CD4-positive, alpha-beta T cell (primary cell): ENCODE data around the gene VIPR2. TPM values are rescaled to one million over a fixed set of nuclear protein-coding genes. Genes with fewer than 3 reads are reported as not detected.

Experiments
- ATAC-seq: fragments of 200-7000 bp; cut with Tn5 transposase; one replicate; pipeline ENCODE4 v1.10.0; 2022; ENCODE audit warnings: mild to moderate bottlenecking; ENCODE audit not compliant: poor library complexity
- CTCF ChIA-PET: fragments of 350-600 bp; sonication (Branson Sonifier 250); formaldehyde crosslinking; loops from one replicate; lab custom pipeline; 2021; ENCODE audit warnings: antibody characterized with exemption, inconsistent platforms; lab: Charles Lee
- POLR2A ChIA-PET: fragments of 350-600 bp; sonication (Branson Sonifier 250); formaldehyde crosslinking; loops from one replicate; lab custom pipeline; 2021; ENCODE audit warnings: antibody characterized with exemption, inconsistent platforms; lab: Charles Lee
- DNase-seq, 14 experiments: peaks; one replicate each; pipeline ENCODE4 v3.0.0-alpha.2; 2013 to 2020; ENCODE audit warnings: mixed read lengths in 2 of 14
- H3K27ac ChIP-seq, 2 donors: one replicate each; pipeline versions ENCODE4 v1.5.1 to v1.7.0; 2013; ENCODE audit warnings: low read length in 2 of 2, low read depth in 1 of 2, mild to moderate bottlenecking in 1 of 2
- H3K27me3 ChIP-seq, 2 experiments: 1 replicate in 1 of 2; 2 replicates in 1 of 2; pipeline versions ENCODE4 v1.6.1 to v1.7.0; 2013; ENCODE audit warnings: low read length in 2 of 2, control low read depth in 1 of 2, mild to moderate bottlenecking in 1 of 2, moderate library complexity in 1 of 2; ENCODE audit not compliant: insufficient read depth in 2 of 2, control insufficient read depth in 1 of 2
- H3K36me3 ChIP-seq: one replicate; pipeline ENCODE4 v1.6.1; 2013; ENCODE audit warnings: low read length, control low read depth; ENCODE audit not compliant: insufficient read depth
- H3K4me1 ChIP-seq: one replicate; pipeline ENCODE4 v1.6.1; 2013; ENCODE audit warnings: low read length, control low read depth; ENCODE audit not compliant: insufficient read depth
- H3K4me3 ChIP-seq: one replicate; pipeline ENCODE4 v1.5.1; 2013; ENCODE audit warnings: mild to moderate bottlenecking, low read length, moderate library complexity
- H3K9me3 ChIP-seq, 2 experiments: 1 replicate in 1 of 2; 2 replicates in 1 of 2; pipeline versions ENCODE4 v1.6.1 to v1.7.0; 2013; ENCODE audit warnings: low read length in 2 of 2, mild to moderate bottlenecking in 2 of 2, control low read depth in 1 of 2, moderate library complexity in 1 of 2; ENCODE audit not compliant: control insufficient read depth in 1 of 2, insufficient read depth in 1 of 2
- H3K27ac Mint-ChIP-seq: one replicate; pipeline ENCODE4 v1.8.0; 2020; ENCODE audit warnings: mixed read lengths
- H3K27me3 Mint-ChIP-seq: one replicate; pipeline ENCODE4 v1.8.0; 2021; ENCODE audit warnings: mixed read lengths
- H3K36me3 Mint-ChIP-seq: one replicate; pipeline ENCODE4 v1.8.0; 2021; ENCODE audit warnings: low read depth, mixed read lengths
- H3K4me1 Mint-ChIP-seq: one replicate; pipeline ENCODE4 v1.8.0; 2021; ENCODE audit warnings: low read depth, mixed read lengths
- H3K4me3 Mint-ChIP-seq: one replicate; pipeline ENCODE4 v1.8.0; 2020; ENCODE audit warnings: mild to moderate bottlenecking, mixed read lengths
- H3K9me3 Mint-ChIP-seq: one replicate; pipeline ENCODE4 v1.8.0; 2020; ENCODE audit warnings: mixed read lengths
- intact Hi-C, 2 experiments: fragments of 100-400 bp; cut with DNase I in 1 of 2; cut with micrococcal nuclease in 1 of 2; formaldehyde crosslinking; loops; one replicate each; pipeline versions ENCODE4 v1.15.1 to v1.9.0; 2023 to 2025; cut with DNase I, micrococcal nuclease
- total RNA-seq, 174 experiments: library from RNA in 2 of 174; stranded (reverse) in 2 of 174; gene quantifications; one replicate each; pipeline ENCODE4 v1.2.3 and lab custom pipeline; 2021 to 2026
- TF ChIP-seq, protein P1 (sequence below): fragments of 200-600 bp; IDR thresholded peaks from one replicate; pipeline ENCODE4 v1.8.0; 2022; ENCODE audit warnings: antibody characterized with exemption, mild to moderate bottlenecking

Gene VIPR2
- total RNA-seq, 2 experiments from 2014 or later, result 0.59 to 0.80 TPM

DNA sequence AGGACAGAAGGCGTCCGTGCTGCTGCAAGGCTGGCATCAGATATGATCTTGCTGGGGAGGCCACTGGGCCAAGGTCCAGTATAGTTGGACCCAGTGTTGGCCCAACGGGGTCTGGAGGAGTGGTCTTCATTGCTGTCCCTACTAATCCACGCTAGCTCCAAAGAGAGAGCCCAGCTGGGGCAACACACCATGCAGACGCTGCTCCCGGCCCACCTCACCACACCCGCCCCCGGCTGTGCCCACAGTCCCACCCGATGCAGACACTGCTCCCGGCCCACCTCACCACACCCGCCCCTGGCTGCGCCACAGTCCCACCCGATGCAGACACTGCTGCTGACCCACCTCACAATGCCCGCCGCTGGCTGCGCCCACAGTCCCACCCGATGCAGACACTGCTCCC is 121.5 kb downstream of the VIPR2 start:
- POLR2A ChIA-PET, result no interaction called here
- peaks cover 13% of the 10 kb centered on the region for H3K27me3 Mint-ChIP-seq
- intact Hi-C loops, result no loop called here
- H3K27ac Mint-ChIP-seq, result no peak overlapping the region
- H3K9me3 Mint-ChIP-seq, result no peaks in the 10 kb centered on the region
- no peaks in the 10 kb centered on the region for H3K36me3 ChIP-seq
- H3K27ac ChIP-seq, result no peak overlapping the region
- H3K4me1 Mint-ChIP-seq, result peaks cover 14% of the 10 kb centered on the region
- no peak overlapping the region for H3K4me3 Mint-ChIP-seq
- H3K4me1 ChIP-seq, result peaks cover 5% of the 10 kb centered on the region
- H3K36me3 Mint-ChIP-seq, result no peaks in the 10 kb centered on the region
- no peak overlapping the region for H3K4me3 ChIP-seq
- H3K27me3 ChIP-seq, result no peaks in the 10 kb centered on the region
- H3K9me3 ChIP-seq, result peaks cover 0 to 20% of the 10 kb centered on the region in 2 experiments
- TF ChIP-seq, protein P1, sequence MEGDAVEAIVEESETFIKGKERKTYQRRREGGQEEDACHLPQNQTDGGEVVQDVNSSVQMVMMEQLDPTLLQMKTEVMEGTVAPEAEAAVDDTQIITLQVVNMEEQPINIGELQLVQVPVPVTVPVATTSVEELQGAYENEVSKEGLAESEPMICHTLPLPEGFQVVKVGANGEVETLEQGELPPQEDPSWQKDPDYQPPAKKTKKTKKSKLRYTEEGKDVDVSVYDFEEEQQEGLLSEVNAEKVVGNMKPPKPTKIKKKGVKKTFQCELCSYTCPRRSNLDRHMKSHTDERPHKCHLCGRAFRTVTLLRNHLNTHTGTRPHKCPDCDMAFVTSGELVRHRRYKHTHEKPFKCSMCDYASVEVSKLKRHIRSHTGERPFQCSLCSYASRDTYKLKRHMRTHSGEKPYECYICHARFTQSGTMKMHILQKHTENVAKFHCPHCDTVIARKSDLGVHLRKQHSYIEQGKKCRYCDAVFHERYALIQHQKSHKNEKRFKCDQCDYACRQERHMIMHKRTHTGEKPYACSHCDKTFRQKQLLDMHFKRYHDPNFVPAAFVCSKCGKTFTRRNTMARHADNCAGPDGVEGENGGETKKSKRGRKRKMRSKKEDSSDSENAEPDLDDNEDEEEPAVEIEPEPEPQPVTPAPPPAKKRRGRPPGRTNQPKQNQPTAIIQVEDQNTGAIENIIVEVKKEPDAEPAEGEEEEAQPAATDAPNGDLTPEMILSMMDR, result no peak
- CTCF ChIA-PET, result no interaction called here
- DNase-seq (no peak), ATAC-seq (no peak)

DNA sequence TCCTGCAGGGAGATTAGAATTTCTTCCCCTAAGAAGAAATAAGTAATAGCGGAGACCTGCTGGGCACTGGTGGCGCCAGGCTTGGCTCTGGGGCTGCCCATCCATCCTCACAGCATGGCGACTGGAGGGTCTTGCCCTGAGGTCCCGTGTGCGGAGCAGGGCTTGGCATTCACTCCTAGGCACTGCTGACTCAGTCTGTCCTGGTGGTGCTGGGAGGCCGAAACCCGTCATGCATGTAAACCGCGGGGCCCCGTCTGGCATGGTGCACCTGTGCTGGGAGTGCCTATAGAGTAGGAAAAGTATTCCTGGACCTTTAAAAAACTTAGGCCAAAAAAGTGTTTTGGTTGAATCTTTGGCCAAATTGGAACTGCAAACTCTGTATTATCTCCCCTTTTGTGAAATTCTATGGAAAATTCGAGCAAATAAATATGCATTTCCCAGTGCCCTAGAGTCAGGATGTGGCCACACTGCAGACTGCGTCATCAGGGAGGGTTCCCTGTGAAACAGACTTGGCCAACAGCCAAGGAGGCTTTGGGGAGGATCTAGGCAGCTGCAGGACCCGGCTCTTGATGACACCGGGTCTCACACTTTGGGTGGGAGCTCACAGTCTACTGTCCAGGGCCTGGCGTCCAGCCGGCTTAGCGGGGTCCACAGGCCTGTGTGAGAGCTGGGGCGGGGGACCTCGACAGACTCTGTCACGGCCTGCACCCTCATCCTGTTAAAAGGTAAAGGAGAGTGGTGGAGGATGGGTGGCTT is 122.3 kb downstream of the VIPR2 start:
- H3K9me3 Mint-ChIP-seq, result no peaks in the 10 kb centered on the region
- POLR2A ChIA-PET, result no interaction called here
- CTCF ChIA-PET, result no interaction called here
- DNase-seq (no peak), ATAC-seq (no peak)
- Histone ChIP-seq H3K4me1 (peaks cover 5% of the 10 kb centered on the region), H3K9me3 (peaks cover 0 to 20% of the 10 kb centered on the region in 2 experiments), H3K27ac (no peak overlapping the region), H3K4me3 (no peak overlapping the region), H3K36me3 (no peaks in the 10 kb centered on the region), H3K27me3 (no peaks in the 10 kb centered on the region)
- H3K4me3 Mint-ChIP-seq, result no peak overlapping the region
- intact Hi-C loops, result no loop called here
- TF ChIP-seq, protein P1, result no peak
- no peak overlapping the region for H3K27ac Mint-ChIP-seq
- peaks cover 8% of the 10 kb centered on the region for H3K27me3 Mint-ChIP-seq
- peaks cover 19% of the 10 kb centered on the region for H3K4me1 Mint-ChIP-seq
- H3K36me3 Mint-ChIP-seq, result no peaks in the 10 kb centered on the region

DNA sequence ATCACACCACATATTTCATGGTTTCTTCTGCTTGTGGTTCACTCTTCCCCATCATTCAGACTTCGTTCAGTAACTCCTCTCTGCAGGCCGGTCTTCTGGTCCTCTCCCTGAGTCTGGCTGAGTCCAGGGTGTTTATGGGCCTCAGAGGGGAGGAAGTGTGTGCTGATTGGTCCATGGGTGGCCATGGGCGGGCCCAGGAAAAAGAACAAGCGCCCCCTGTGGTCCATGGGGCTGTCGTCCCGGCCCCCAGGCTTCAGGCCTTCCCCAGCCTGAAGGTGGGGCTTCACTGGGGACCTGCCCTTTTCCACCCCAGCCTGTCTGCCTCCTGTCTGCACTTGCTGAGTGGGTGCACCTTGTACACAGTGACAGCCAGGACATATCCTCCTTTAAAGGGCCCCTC is 123.7 kb downstream of the VIPR2 start:
- no peaks in the 10 kb centered on the region for H3K27me3 ChIP-seq
- CTCF ChIA-PET, result interaction anchor here (1.4 kb wide), 1 partner anchor 27 kb away, joined by 3 read pairs; no protein-coding TSS in a partner anchor
- Mint-ChIP-seq H3K27me3 (no peaks in the 10 kb centered on the region), H3K27ac (no peak overlapping the region), H3K4me3 (no peak overlapping the region), H3K4me1 (peaks cover 9% of the 10 kb centered on the region), H3K9me3 (no peaks in the 10 kb centered on the region), H3K36me3 (no peaks in the 10 kb centered on the region)
- H3K4me3 ChIP-seq, result no peak overlapping the region
- H3K36me3 ChIP-seq, result no peaks in the 10 kb centered on the region
- intact Hi-C loops, result no loop called here
- no peak overlapping the region for H3K27ac ChIP-seq
- ATAC-seq (no peak), DNase-seq (no peak)
- H3K4me1 ChIP-seq, result no peaks in the 10 kb centered on the region
- POLR2A ChIA-PET, result no interaction called here
- H3K9me3 ChIP-seq, result peaks cover 0 to 20% of the 10 kb centered on the region in 2 experiments
- TF ChIP-seq, protein P1, result no peak
